GM21619 (cell line): ENCODE data around the gene PRKCZ.

Experiments
- ATAC-seq: cut with Tn5 transposase; IDR thresholded peaks from one replicate; pipeline ENCODE4 v1.9.1; 2021; ENCODE audit not compliant: unreplicated experiment

Gene PRKCZ

GRCh38 chr1:2099886-2100779 is 49.9 kb downstream of the PRKCZ start:
- no peak for ATAC-seq

- no peak for ATAC-seq
Observed at GRCh38 chr1:2100780-2101108, 50.5 kb downstream of the PRKCZ start.

DNA sequence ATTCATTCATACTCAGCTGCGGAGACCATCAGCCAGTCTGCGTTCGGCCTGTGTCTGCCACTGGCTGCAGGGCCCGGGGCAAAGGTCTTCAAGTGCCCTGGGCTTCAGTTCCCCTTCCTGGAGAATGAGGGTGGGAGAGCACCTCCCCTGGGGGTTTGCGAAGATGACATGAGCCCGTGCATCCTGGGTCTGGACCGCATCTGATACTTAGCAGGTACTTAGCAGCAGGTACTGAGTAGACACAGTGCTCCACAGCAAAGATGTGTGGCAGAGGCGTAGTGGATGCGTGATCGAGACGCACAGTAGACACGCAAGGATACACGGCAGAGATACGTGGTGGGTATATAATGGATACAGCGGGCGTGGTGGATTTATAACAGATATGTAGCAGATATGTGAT is 51.3 kb downstream of the PRKCZ start:
- ATAC-seq = no peak

DNA sequence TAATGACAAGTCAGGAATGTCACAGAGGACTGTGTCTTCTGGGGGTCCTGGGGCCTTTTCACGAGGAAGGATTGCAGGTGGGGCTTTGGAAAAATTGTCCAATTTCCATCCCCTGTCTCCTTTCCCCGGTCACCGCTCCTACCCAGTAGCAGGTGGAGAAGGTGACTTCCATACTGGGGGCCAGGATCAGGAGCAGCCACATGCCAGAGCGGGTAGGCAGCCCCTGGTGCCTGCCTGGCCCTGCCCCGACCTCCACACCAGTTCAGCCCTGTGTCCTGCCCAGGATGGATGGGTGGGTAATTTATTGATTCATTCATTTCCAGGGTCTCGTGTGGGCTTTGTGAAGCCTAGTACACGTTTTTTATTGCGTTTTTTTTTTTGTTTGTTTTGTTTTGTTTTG is 51.7 kb downstream of the PRKCZ start:
- no peak for ATAC-seq

DNA sequence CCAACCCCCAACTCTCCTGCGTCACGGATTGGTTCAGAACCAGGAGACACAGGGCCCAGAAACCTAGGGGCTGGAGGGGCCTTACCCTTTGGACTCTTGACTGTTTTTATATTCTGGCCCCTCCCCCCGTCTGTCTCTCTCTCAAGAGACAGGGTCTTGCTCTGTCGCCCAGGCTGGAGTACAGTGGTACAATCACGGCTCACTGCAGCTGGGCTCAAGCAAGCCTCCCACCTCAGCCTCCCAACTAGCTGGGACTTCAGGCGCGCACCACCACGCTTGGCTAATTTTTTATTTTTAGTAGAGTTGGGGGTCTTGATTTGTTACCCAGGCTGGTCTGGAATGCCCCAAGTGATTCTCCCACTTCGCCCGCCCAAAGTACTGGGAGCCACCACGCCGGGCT is 52.5 kb downstream of the PRKCZ start:
- ATAC-seq = no peak

DNA sequence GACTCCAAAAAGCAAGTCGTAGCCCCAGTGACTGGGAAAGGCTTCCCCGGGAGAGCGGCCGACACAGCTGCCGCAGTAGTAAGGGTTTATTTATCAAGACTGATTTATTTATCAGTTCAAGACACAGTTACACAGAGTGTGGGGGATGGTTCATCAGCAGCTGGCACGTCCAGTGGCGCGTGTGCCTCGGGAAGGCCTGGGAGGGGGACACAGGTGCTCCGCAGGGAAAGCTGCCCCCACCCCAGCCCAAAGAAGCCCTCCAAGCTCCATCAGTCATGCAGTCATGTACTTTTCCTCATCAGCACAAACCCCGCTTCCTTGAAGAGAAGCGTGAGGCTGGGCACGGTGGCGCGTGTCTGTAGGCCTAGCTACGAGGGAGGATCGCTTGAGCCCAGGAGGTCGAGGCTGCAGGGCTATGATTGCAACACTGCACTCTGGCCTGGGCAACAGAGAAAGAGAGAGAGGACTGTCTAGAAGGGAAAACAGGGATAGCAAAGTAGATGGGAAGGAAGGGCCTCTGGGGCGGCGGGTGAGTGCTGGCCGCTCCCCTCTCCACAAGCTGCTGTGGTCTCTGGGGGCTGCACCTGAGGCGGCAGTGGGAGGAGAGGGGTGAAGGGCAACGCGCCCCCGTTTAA is 53.2 kb downstream of the PRKCZ start:
- ATAC-seq = no peak

DNA sequence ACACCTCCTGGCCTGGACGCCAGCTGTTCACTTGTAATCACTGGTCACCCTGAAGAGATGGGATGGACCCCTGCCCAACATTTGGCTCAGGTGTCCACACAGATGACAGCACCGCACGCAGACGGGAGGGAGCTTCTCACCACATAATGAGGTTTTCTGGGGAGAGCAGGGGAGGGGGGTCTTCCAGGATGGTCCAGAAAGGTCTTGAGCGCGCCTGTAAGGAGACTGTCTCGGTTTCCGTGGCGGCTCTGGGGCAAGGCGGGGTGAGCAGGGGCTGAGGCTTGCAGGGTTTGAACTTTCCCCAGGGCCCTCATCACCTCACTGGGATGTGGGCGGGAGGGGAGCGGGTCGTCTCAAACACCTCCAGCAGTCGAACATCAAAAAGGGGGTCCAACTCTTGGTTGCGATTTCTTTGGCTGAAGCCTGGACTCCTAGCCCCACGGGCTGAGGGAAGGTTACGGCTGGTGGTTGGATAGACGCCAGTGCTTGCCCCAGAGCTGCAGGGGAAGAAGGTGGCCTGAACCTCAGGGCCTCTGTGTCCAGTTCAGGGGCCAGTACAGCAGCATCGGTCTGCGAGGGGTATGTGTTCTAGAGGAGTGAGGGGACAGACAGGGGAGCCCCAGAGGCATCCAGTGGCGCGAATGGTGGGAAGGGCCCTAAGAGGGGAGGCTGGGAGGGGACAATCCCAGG is 53.8 kb downstream of the PRKCZ start:
- ATAC-seq = no peak

GRCh38 chr1:2104621-2105427 is 54.6 kb downstream of the PRKCZ start:
- no peak for ATAC-seq

DNA sequence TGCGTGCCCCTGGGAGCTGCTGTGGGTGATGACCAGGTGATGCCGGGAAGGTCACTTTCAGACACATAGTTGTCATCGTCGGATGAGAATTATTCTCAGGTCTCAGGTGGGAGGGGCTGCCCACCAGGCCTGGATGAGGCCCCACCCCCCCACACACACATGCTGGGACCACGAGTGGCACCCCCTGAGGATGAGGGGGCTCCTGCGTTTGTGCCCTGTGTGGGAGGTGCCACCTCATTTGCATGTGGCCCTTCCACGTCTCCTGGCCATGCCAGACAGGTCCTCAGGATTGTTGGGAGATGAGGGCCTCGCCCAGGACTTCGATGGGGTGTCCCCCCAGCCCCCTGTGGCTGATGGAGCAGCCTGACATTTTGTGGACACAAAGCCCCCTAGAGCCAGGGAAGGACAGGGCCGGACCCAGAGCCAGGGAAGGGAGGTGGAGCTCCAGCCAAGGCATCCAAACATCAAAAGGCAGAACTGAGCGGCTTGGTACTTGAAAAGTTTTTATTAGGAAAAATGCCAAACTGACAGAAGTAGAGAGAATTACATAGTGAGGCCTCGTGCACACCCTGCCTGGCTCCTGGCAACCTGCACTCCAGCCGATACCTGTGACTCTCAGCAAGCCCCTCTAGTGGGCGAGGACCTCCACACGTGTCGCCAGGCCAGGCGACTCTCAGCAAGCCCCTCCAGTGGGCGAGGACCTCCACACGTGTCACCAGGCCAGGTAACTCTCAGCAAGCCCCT is 55.7 kb downstream of the PRKCZ start:
- ATAC-seq = no peak

DNA sequence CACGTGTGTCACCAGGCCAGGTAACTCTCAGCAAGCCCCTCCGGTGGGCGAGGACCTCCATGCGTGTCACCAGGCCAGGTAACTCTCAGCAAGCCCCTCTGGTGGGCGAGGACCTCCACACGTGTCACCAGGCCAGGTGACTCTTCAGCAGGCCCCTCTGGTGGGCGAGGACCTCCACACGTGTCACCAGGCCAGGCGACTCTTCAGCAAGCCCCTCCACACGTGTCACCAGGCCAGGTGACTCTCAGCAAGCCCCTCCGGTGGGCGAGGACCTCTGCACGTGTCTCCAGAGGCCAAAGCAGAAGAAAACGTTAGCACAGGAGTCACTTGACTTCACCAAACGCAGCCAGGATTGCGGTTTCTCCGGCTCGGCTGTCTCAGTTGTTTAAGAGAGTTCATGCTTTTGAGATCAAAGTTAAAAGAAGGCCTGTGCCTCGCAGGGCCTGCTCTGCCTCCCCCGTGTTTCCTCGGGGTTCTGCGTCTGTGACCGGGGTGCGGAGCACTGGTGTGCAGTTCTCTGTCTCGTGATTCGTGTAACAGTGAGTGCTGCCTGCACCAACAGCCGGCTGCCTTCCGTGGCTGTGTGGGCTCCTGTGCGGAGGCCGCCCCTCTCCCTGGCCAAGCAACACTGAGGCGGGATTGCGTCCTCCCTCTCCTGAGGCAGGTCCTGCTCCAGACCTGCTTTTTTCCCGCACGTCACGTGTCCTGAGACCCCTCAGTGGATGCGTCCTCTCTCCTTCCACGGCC is 56.6 kb downstream of the PRKCZ start:
- no peak for ATAC-seq

DNA sequence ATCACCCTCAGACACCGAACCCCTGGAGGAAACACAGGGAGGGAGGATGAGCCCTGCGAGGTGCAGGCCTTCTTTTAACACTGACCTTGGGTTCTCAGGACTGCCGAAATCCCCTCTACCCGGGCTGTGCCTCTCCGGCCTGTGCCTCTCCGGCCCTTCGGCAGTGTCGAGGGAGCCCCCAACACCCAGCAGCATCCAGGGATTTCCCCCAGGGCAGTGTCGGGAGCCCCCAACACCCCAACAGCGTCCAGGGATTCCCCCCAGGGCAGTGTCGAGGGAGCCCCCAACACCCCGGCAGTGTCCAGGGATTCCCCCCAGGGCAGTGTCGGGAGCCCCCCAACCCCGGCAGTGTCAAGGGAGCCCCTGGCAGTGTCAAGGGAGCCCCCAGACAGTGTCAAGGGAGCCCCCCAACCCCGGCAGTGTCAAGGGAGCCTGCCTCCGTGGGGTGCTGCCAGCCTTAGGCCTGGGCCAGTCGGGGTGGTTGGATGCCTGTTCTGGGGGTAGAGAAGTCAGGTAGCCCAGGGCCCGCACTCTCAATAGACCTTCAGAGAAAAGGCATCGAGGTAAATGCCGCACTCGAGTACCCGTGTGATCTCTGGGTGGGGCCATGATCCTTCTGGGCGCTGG is 57.5 kb downstream of the PRKCZ start:
- no peak for ATAC-seq

DNA sequence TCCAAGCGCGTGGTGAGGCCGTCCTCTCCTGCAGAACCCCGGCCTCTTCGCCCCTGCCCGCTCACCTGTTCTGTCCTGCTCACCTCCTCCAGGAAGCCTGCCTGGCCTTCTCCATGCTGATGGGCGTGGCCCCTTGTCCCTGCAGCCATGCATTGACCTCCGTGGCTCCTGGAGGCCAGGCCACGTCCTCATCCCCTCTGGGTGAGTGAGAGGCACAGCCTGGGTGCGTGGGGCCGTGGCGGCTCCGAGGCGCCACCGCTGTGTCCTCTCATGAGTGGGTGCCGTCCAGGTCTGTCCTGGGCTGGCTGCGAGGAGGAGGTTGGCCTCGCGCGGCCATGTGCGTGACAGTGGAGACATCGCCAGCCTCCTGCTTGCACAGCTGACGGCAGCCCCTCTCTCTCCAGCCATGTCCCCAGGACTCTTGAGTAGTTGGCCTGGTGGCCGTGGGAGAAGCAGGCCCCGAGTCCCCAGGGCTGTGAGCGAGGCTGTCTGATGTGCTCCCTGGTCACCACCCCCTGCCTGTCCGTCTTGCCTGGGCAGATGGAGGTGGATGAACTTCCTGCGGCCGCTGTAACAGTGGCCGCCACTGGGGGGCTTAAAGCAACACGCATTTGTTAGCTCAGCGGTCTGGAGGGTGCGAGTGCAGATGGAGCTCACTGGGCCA is 58.1 kb downstream of the PRKCZ start:
- ATAC-seq = no peak

DNA sequence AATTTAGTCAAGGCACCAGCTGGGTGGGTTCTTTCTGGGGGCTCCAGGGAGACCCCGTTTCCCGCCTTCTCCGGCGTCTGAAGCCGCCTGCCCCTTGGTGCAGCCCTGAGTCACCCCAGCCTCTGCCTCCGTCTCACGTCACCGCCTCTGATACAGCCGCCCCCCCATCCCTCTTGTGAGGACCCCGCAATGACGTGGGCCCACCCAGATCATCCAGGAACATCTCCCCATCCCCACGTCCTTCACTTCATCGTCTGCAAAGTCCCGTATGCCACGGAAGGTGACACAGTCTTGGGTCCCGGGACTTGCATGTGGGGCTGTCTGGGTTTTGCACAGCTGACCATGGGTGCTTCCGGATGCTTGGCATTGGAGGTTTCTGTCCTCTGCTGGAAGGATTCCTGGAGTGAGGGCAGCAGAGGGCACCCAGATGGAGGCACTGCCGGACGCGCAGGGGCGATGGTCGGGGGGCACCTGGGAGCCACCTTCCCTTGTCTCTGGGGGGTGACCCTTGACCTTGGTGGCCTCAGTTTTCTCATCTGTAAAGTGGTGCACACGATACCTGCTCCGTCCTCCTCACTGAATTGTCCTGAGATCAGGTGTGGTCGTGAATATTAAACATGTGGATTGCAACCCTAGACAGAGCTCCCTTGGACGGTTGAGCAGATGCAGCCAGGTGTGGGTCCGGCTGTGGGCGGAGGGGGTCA is 58.8 kb downstream of the PRKCZ start:
- ATAC-seq = no peak

DNA sequence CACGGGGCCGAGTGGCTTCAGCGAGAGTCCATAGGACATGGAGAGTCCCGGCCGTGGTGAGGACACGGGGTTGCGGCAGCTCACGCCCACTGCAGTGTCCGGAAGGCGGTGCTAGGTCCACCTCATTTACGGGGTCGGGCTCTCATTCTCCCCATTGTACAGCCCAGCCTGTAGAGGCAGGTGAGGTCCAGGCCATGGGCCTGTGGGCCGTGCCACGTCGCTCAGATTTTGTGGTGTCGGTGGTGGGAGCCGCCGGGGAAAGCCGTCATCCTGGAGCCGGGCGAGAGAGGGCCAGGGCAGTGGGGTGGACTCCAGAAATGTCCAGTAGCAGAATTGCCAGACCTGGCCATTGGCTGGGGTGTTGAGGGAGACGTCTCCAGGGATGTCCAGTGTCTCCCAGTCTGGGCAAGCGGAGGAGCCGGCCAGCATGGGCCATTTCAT is 59.4 kb downstream of the PRKCZ start:
- no peak for ATAC-seq

DNA sequence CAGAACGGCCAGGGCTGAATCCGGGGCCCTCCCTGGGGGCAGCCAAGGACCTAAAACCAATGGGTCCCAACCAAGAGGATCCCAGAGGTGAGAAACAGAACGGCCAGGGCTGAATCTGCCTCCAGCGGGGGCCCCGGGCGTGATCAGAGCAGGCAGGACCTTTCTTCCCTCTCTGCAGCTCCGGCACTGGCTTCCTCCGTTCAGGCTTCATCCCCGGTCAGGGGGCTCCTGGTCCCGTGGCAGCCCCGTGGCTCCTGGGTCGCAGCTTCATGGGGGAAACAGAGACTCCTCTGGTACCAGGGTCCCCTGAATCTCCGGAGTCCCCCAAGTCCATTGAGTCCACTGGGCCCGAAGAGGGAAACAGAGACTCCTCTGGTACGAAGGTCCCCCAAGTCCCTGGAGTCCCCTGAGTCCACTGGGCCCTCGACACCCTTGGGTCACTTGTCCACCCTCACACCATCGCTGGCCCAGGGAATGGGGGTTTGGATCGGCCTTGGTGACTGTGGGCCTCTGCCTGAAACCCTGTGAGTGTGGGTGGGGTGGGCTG is 60.1 kb downstream of the PRKCZ start:
- ATAC-seq = no peak

DNA sequence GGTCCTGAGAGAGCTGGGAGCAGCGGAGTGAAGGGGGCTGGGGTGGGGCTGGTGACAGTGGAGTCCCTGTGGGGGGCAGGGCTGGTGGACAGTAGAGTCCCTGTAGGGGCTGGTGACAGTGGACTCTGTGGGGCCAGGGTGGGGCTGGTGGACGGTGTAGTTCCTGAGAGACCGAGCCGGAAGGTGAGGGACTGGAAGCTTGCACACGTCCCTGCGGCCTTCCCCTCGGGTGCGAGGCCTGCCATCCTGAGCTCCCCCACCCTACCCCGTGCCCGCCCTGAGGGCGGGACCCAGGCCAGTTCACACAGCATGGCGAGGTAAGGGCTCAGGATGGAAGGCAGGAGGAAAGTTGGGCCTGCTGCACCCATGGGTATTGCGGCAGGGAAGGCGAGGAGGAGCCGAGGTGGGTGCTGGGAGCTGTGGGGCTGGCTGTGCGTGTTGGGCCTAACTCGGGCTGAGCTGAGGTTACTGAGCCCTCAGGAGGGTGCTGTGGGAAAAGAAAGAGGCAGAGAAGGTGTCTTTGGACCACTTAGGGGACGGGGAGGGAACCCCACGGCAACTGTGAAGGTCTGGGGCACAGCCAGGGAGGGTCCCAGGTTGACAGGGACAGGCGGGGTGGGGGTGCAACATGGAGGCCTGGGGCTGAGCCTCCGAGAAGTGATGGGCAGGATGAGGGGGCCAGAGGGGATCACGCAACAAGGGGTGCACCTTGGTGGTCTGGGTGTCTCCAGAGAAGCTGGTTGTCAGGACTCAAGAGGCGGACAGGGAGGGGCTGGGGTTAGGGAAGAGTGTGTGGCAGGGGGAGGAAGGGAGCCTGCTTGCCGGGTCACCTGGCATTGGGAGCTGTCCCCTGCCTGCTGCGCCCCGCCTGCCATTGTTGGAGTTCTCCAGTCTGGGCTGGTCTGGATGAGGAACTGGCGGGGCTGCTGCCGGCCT is 60.8 kb downstream of the PRKCZ start:
- ATAC-seq = no peak

DNA sequence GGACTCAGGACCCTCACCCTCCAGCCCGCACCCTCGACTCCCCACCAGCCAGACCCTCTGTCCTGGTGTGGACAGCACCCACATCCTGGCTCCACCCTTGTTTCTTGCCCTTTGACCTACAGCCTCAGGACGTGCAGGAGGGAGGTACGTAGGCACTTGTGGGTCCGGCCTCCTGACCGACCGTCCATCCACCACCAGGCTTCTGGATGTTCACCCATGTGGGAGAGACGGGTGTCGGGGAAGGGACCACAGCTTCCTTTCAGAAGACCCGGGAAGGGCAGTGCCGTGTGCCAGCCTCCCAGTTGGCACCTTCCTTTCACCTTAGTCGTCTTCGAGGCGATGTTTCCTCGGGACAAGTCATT is 61.4 kb downstream of the PRKCZ start:
- ATAC-seq = no peak
